Measurements from ENCODE around the gene CDCA7L.

CDCA7L gene

DNA sequence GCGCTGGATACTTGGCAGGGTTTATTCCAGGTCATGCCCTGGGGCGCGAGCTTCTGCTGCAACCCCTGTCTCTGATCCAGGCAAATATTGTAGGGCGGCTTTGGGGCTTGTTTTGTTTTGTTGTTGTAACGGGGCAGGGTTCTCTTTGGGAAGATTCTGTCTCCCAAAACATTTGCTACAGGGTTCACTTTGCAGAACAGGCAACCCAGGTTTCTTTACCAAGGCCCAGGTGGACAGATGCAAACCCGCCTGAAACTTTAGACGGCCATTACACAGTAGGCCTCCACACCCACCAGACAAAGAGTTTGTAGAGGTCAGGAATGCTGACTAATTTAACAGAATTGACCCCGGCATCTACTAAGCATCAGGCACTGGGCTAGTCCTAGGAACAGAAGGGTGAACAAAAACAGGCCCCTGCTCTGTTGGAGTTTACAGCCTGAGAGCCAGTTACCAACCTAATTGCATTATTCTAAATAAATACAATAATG is 567 bp upstream of the CDCA7L start:
- no peak for DNase-seq (ENCODE audit: extremely low read depth, low read depth)
- peak overlapping the region; percentile 74 for H3K4me3 ChIP-seq (replicated peaks; ENCODE audit: low read depth, low read length)
- TF ChIP-seq, protein P1, sequence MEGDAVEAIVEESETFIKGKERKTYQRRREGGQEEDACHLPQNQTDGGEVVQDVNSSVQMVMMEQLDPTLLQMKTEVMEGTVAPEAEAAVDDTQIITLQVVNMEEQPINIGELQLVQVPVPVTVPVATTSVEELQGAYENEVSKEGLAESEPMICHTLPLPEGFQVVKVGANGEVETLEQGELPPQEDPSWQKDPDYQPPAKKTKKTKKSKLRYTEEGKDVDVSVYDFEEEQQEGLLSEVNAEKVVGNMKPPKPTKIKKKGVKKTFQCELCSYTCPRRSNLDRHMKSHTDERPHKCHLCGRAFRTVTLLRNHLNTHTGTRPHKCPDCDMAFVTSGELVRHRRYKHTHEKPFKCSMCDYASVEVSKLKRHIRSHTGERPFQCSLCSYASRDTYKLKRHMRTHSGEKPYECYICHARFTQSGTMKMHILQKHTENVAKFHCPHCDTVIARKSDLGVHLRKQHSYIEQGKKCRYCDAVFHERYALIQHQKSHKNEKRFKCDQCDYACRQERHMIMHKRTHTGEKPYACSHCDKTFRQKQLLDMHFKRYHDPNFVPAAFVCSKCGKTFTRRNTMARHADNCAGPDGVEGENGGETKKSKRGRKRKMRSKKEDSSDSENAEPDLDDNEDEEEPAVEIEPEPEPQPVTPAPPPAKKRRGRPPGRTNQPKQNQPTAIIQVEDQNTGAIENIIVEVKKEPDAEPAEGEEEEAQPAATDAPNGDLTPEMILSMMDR (IDR thresholded peaks at IDR 0.05; ENCODE audit: low read depth, low read length, missing control alignments) = no peak

- H3K4me3 ChIP-seq (replicated peaks; ENCODE audit: low read depth, low read length) = peak overlapping the region; percentile 74
- TF ChIP-seq, protein P1 (IDR thresholded peaks at IDR 0.05; ENCODE audit: low read depth, low read length, missing control alignments) = no peak
- DNase-seq (ENCODE audit: extremely low read depth, low read depth) = no peak
These were observed 864 bp downstream of the CDCA7L start for GRCh38 chr7:21944616-21945453.

- peak overlapping the region; percentile 74 for H3K4me3 ChIP-seq (replicated peaks; ENCODE audit: low read depth, low read length)
- TF ChIP-seq, protein P1 (IDR thresholded peaks at IDR 0.05; ENCODE audit: low read depth, low read length, missing control alignments) = no peak
- no peak for DNase-seq (ENCODE audit: extremely low read depth, low read depth)
These were observed 2.3 kb downstream of the CDCA7L start for GRCh38 chr7:21943436-21943835.

GRCh38 chr7:21942955-21943354 is 2.7 kb downstream of the CDCA7L start:
- TF ChIP-seq, protein P1 (IDR thresholded peaks at IDR 0.05; ENCODE audit: low read depth, low read length, missing control alignments) = no peak
- DNase-seq (ENCODE audit: extremely low read depth, low read depth) = no peak
- H3K4me3 ChIP-seq (replicated peaks; ENCODE audit: low read depth, low read length) = peak overlapping the region; percentile 74

DNA sequence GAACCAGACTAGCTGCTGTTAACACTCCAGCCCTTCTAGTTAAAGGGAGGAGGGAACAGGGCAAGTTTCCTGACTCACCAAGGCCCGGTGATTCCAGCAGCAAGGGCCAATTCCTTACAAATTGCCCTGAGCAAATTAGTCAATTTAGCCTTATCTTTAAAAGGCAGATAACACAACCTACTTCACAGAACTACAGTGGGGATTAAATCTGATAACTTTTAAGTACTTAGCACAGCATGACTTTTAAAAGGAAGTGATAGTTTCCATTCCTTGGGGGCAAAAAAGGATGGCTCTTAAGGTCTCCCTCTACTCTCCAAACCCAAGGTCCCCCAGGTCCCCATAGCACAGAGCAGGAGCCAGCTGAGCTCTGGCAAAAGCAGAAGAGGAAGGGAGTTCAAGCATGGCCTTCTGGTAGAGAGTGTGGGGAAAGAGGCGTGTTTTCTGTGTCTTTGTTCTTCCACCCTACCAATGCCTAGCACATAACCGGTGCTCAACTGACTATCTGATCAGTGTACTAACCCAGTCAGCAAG is 4.0 kb downstream of the CDCA7L start:
- DNase-seq (ENCODE audit: extremely low read depth, low read depth) = no peak
- H3K4me3 ChIP-seq (replicated peaks; ENCODE audit: low read depth, low read length) = no peak overlapping the region
- TF ChIP-seq, protein P1 (IDR thresholded peaks at IDR 0.05; ENCODE audit: low read depth, low read length, missing control alignments) = no peak

DNA sequence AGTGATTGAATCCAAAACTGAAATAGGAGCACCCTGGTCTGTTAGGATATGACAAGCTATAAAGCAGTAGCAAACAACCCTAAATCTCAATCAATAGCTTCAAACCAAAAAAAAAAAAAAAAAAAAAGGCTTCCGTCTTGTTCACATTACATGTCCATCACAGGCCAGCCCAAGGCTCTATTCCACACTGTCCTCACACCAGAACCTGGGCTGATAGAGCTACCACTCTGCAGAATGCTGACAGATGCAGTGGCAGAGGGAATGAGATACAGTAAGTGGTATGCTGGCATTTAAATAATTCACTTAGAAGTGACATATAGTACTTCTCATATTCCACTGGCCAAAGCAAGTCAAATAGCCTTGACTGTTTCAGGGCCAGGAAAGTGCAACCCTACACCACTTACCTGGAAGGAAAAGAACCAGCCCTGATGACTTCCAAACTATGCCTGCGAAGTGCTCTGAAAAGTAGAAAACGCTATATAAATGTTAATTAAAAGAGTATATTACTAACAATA is 5.8 kb downstream of the CDCA7L start:
- DNase-seq (ENCODE audit: extremely low read depth, low read depth) = no peak
- no peak overlapping the region for H3K4me3 ChIP-seq (replicated peaks; ENCODE audit: low read depth, low read length)
- TF ChIP-seq, protein P1 (IDR thresholded peaks at IDR 0.05; ENCODE audit: low read depth, low read length, missing control alignments) = no peak

All from HFF-Myc (cell line).